ENCODE data around the gene MMP15.
"Not testable (repeated sequence)": the region's sequence is repeated elsewhere in the genome, so short reads cannot be mapped to it uniquely, and the experiment has no call there.

Gene MMP15

GRCh38 chr16:57996406-57997175 lies 29.0 kb upstream of the MMP15 start:
- DNase-seq: no peak

- no peak for DNase-seq
Observed at GRCh38 chr16:57997176-57997527, 28.4 kb upstream of the MMP15 start.

GRCh38 chr16:57997528-57998265 lies 27.9 kb upstream of the MMP15 start:
- DNase-seq: no peak

DNA sequence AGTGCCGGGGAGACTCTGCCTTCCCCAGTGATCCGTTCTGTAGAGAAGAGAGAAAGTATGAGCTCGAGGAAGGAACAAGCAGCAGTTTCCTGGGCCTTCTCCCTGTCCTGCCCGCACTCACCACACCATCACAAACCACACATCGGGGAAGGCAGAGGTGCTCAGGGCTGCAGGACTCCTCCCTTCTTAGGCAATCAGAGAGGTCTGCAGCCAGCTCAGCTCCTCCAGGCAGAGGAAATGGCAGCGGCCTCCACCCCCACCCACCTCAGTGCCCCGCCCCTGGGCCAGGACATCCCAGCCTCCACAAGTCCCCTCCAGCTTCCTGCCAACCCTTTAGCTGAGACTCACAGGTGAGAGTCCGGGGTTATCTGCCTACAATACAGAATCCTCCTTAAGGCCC lies 27.1 kb upstream of the MMP15 start:
- no peak for DNase-seq

DNA sequence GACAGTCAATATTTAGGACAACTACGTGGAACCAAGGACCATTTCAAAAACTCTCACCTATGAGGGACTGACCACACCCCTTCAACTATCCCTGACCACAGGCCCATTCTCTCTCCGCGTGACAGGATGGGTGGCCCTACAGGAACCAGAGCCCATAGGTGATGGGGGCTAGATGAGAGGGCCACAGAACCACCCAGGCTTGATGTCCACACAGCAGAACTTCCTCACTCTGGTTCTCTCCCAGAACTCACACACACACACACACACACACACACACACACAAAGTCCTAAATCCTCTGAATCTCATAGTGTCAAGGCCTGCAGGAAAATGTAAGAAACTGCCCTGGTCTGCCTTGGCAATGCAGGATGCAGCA lies 26.6 kb upstream of the MMP15 start:
- no peak for DNase-seq

GRCh38 chr16:57999366-57999970 lies 26.1 kb upstream of the MMP15 start:
- peak; percentile 31 for DNase-seq

- no peak for DNase-seq
Observed at GRCh38 chr16:57999971-58000705, 25.4 kb upstream of the MMP15 start, which contains the start of gene ZNF319. Gene ZNF319, minus strand, starts transcription at chr16:58000672. Its CDS starts 2,407 bp downstream, at chr16:57998265.

- DNase-seq: peak; percentile 82
Observed at GRCh38 chr16:58000706-58001676, 24.6 kb upstream of the MMP15 start, which contains the start of gene USB1. Gene USB1, plus strand, starts transcription at chr16:58001407. Its CDS starts 77 bp downstream, at chr16:58001484.

DNA sequence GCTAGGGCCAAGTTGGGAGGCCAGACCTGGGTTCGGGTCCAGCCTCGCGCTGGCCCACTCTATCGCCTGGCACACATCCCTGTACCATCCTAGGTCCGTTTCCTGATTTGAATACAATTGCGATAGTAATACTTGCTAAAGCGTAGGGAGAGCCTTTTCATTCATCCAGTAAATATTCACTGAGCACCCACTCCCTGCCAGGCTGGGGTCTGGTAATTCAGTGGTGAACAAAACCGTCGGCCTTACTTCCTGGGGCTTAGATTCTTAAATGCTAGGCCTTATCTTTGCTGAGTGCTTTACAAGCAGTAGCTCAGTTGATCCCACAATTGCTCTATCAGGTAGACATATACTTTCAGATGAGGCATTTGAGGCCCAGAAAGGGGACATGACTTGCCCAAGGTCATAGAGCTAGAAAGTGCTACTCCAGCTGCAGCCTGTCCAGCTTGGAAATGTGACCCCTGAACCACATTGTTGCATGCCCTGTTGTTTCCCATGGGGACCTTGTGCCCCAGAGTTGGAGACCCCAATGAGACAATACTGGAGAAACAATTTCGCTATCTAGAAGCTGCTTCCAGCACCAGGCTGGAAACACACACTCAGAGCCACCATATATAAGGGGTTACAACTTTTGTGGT lies 23.7 kb upstream of the MMP15 start:
- no peak for DNase-seq

DNA sequence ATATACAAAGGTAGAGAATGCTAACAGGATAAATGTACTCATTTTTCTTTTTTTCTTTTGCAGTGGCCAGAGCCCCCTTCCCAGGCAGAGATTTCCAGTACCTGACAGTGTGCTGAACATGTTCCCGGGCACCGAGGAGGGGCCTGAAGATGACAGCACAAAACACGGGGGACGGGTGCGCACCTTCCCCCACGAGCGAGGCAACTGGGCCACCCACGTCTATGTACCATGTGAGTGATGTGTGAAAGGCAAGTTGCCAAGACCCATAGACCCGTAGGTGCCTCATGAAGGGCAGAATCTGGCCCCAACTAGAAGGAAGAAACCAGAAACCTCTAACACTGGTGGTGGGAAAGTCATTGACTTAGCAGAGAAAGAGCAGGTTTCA lies 23.1 kb upstream of the MMP15 start:
- DNase-seq: no peak

GRCh38 chr16:58002936-58003335 lies 22.6 kb upstream of the MMP15 start:
- no peak for DNase-seq

DNA sequence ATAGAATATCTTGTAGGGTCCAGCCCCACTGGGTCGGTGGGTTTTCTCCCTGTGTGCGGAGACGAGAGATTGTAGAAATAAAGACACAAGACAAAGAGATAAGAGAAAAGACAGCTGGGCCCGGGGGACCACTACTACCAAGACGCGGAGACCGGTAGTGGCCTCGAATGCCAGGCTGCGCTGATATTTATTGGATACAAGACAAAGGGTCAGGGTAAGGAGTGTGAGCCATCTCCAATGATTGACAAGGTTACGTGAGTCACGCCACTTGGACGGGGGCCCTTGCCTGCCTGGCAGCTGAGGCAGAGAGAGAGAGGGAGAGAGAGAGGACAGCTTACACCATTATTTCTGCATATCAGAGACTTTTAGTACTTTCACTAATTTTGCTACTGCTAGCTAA lies 20.8 kb upstream of the MMP15 start:
- not testable (repeated sequence) for DNase-seq

DNA sequence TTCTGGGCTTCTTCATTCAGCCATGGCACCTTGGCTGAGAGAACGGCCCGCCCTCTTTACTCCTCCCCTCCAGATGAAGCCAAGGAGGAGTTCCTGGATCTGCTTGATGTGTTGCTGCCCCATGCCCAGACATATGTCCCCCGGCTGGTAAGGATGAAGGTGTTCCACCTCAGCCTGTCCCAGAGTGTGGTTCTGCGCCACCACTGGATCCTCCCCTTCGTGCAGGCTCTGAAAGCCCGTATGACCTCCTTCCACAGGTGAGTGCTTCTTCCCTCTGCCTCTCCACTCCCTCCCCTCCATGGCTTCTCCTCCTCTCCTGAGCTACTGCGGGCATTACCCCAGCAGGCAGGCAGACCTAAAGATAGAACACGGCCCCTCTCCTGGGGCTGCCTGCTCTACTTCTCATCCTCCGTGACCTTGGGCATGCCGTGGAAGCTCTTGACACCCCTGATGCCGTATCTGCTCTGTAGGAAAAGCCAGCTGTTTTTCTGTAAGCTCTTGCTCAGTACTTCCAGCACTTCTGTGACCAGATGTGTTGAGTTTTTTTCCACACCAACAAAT lies 15.6 kb upstream of the MMP15 start:
- no peak for DNase-seq

DNA sequence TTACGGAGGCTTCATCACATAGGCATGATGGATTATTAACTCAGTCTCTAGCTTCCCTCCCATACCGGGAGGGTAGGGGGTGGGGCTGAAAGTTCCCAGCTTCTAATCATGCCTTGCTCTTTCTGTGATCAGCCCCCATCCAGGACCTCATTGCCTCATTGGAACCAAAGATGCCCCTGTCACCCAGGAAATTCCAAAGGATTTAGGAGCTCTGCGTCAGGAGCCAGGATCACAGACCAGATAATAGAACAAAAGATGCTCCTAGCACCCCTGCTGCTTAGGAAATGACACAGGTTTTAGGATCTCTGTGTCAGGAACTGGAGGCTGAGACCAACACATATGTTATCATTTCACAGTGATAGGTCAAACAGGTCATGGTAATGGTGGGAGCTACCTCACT lies 14.7 kb upstream of the MMP15 start:
- DNase-seq: no peak

- DNase-seq: peak; percentile 80
Observed at GRCh38 chr16:58011652-58012051, 13.9 kb upstream of the MMP15 start.

DNA sequence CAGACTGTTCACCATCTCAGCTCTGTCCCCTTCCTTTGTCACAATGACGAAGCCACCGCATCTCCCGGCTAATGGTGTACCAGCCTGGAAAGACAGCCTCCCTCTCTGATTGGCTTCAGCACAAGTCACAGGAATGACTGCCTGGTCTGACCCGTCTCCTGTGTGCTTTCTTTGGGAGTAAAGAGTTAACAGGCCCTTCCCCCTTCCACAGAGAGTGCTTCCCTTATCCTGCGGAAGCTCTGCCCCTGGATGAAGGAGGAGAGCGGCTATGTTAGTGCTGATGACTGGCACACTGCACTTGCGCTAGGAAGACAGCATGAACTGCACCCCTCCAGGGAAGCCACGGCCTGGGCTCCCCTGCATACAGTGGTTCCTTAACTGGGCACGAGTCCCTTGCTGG lies 13.1 kb upstream of the MMP15 start:
- no peak for DNase-seq

DNA sequence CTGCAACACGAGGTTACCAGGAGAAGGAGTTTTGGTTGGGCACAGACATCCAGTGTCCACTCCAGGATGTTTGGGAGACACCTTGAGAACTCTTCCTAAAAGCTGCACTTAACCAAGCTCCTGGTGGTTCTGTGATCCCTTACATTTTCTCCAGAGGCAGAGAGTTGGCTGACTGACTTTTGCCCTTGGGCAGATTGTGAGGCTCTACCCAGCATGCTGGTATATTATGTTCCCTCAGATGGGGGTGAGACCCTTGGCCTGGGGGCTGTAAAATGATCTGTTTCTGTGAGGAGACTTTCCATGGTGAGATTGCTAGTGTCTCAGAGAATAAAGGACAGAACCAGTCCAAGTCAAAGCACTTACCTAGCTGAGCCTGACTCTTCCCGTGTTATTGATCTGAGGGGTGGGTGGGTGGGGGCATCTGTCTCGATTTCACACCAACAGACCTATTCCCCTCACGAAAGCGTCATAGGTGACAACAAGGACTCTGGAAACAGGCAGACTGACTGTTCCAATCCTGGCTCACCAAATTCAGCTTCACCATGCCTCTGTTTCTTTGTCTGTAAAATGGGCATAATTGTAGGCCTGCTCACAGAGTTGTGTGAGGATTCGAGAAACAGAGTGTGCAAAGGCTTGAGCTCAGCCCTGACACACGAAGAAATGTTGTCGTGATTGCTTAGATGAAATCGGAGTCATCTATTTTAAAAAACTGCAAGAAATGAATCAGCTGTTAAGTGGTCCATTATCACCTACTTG lies 12.2 kb upstream of the MMP15 start:
- DNase-seq: no peak

DNA sequence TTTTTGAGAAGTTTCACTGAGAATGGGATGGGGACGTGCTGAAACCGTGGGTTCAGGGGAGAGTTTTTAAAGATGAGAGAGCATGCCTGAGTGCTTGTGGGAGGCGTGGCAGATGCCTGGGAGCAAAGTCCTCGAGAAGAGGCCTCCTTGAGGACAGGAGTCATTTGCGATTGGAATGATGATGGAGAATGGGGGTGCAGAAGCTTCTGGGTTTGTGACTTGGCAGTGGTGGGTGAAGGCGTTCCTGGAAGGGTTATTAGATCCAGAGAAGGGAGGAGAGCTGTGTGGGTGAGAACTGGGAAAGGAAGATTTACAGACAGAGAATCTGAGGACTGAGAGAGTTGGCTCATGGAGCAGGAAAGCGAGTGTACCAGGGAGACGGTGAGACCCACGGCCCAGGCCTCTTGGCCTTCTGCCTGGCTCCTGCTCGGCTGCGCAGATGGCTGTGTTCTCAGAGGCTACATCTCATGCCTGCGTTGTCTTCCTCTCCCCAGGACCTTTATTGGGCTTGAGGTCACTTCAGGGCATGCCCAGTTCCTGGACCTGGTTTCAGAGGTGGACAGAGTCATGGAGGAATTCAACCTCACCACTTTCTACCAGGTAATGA lies 8.6 kb upstream of the MMP15 start:
- DNase-seq: no peak

DNA sequence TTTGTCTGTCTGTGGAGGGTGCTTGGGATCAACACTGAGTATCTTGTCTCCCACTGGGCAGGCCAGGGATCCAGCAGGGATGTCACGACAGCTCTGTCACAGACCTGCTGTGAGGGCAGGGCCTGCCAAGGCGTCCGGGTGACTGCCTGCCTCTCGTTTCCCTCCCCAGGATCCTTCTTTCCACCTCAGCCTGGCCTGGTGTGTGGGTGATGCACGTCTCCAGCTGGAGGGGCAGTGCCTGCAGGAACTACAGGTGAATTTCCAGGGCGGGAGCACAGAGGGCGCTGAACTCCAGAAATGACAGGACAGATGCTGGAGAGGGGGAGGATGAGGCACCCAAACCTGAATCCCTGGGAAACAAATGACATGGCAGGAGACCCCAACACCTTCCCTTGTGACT lies 6.8 kb upstream of the MMP15 start:
- no peak for DNase-seq
